ENCODE results near the gene RNF2.

RNF2 gene

DNA sequence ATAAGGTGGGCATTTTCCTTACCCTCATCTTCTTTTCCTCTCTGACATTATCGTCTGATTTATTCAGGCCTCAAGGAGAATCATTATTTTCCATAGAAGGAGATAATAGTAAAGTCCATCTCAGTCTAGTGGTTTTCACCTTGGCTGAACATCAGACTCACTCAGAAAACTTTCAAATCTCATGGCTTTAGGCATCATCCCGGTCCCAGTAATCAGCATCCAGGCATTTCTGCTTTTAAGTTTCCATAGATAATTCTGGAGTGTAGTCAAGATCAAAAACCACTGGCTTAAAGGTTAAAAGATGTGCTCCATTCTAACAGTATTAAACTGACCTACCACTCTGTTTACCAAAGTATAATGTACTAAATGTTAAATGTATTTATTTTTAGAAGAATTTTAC, 49.4 kb downstream of the RNF2 start:
- DNase-seq (ENCODE audit: low read depth in 2 of 2): no peak

- no peak for DNase-seq (ENCODE audit: low read depth in 2 of 2)
Measured at GRCh38 chr1:185096531-185096930, 51.2 kb downstream of the RNF2 start.

- DNase-seq (ENCODE audit: low read depth in 2 of 2): no peak
Measured at GRCh38 chr1:185104083-185104482, 58.7 kb downstream of the RNF2 start.

- no peak for DNase-seq (ENCODE audit: low read depth in 2 of 2)
Measured at GRCh38 chr1:185105121-185105520, 59.8 kb downstream of the RNF2 start.

DNA sequence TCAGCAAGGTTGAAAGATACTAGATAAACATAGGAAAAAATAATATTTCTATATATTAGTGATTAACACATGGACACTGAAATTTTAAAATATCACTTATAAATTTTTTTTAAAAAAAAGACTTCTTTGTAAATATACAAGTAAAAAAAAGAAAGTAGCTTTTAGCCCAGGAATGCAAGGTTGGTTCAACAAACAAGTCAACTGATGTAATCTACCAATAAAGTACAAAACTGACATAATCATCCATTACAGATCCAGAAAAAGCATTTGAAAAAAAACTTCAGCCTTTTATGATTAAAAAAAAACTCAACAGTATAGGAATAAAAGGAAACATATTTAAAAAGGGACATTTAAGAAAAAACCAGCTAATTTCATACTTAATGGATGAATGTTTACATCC, 63.0 kb downstream of the RNF2 start:
- no peak for DNase-seq (ENCODE audit: low read depth in 2 of 2)

DNA sequence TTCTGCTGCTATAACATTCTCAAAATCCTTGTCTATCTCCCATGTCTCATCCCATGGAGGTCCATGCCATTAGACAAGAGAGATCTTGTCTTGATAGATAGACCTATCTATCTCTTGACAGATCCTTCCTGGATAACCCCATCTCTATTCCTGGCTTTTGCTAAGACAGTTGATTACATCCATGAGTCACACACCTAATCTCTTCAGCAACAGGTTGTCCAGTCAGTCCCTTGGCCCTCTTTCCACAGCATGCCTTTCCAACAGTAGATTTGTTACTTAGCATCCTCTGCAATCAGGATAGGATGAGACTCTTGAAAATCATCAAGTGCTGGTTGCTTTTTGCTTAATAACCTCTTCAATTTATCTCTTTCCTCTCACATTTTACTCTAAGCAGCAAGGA, 64.8 kb downstream of the RNF2 start:
- DNase-seq (ENCODE audit: low read depth in 2 of 2): no peak

DNA sequence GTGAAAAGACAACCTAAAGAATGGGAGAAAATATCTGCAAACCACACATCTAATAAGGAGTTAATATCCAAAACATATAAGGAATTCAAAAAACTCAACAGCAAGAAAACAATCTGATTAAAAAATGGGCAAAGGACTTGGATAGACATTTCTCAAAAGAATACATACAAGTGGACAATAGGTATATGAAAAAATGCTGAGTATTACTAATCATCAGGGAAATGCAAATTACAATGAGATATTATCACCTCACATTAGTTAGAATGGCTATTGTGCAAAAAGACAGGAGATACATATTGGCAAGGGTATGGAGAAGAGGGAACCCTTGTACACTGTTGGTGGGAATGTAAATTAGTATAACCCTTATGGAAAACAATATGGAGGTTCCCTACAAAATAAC, 66.5 kb downstream of the RNF2 start:
- no peak for DNase-seq (ENCODE audit: low read depth in 2 of 2)

DNA sequence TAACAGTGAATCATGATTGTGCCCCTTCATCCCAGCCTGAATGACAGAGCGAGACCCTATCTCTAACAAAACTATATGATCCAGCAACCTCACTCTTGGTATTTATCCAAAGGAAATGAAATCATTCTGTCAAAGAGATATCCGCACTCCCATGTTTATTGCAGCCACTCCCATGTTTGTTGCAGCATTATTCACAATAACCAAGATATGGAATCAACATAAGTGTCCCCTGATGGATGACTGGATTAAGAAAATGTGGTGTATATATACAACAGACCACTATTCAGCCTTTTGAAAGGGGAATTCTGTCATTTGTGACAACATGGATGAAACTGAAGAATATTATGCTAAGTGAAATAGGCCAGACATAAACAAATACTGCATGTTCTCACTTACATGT, 67.0 kb downstream of the RNF2 start:
- no peak for DNase-seq (ENCODE audit: low read depth in 2 of 2)

DNA sequence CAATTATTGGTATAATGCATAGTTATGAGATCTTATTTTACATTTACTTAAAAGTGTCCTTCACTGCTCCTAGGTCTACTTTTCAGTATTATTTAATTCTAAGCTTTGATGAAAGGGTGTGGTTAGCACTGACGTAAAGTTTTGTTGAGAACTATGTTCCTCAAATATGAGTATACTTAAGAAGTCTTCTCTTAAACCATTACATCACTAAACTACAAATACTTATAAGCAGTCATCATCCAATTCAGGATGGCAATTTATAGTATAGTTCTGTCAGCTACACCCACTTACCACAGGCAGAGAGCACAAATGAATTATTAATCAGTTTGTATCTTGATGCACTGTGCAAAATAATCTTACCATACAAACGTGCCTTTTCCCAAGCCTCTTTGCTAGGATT, 84.3 kb downstream of the RNF2 start:
- no peak for DNase-seq (ENCODE audit: low read depth in 2 of 2)

DNA sequence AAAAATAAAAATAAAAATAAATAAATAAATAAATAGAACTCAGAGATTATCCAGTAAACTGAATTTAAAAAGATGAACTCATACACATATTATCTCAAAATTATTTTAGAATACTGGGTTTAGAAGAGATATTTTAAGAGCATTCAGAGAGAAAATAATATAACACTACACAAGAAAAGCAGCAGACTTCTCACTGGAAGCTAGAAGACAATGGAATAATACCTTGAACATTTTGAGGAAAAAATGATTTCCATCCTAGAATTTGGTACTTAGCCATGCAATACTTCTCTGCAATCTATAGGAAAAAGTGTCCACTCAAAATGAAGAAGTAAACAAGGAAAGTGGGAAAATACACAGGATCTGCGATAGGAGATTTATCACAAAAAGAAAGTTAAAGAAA, 87.2 kb downstream of the RNF2 start:
- DNase-seq (ENCODE audit: low read depth in 2 of 2): no peak

- no peak for DNase-seq (ENCODE audit: low read depth in 2 of 2)
Measured at GRCh38 chr1:185137896-185138545, 92.7 kb downstream of the RNF2 start.

GRCh38 chr1:185139246-185139645, 93.9 kb downstream of the RNF2 start:
- DNase-seq (ENCODE audit: low read depth in 2 of 2): no peak

- no peak for DNase-seq (ENCODE audit: low read depth in 2 of 2)
Measured at GRCh38 chr1:185144233-185144632, 98.9 kb downstream of the RNF2 start.

DNA sequence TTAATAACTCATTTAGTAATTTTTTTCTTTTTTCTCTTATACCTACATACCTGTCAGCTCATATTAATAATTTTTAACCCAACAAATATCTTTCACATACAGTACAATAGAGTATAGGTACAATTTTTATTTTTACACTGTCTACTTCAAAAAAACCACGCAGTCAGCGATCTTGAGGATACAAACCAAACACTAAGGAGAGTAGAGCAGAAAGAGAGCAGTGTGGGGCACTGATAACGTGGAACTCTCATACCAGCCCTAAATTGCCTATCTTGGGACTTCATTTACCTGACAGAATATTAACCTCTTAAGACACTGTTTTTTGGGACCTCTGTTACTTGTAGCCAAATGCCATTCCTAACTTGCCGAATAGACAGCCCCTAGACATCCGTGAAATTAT, 105.9 kb downstream of the RNF2 start:
- no peak for DNase-seq (ENCODE audit: low read depth in 2 of 2)

All from activated CD8-positive, alpha-beta memory T cell treated with anti-CD3 and anti-CD28 coated beads for 4 hours (primary cell).